Lung (tissue), 12 donors: ENCODE measurements around the gene RASGRF1. TPM values are rescaled to one million over a fixed set of nuclear protein-coding genes. Genes with fewer than 3 reads are reported as not detected.

Experiments
- ATAC-seq: fragments of 200-7000 bp; cut with Tn5 transposase; one replicate; pipeline ENCODE4 v1.9.1; 2020; ENCODE audit warnings: moderate number of reproducible peaks; ENCODE audit not compliant: insufficient read depth, low FRiP score
- DNase-seq, 3 donors: peaks; one replicate each; pipeline ENCODE4 v3.0.0-alpha.2; 2013 to 2017
- H3K27ac ChIP-seq, 2 donors: one replicate each; pipeline ENCODE4 v1.5.1; 2013; ENCODE audit warnings: mild to moderate bottlenecking in 2 of 2, moderate library complexity in 2 of 2, control low read depth in 1 of 2, inconsistent platforms in 1 of 2, low read depth in 1 of 2, low read length in 1 of 2
- H3K27me3 ChIP-seq, 3 donors: one replicate each; pipeline ENCODE4 v1.5.1; 2013; ENCODE audit warnings: low read length in 2 of 3; ENCODE audit not compliant: control insufficient read depth in 3 of 3, insufficient read depth in 3 of 3
- H3K36me3 ChIP-seq, 4 donors: one replicate each; pipeline ENCODE4 v1.5.1; 2013; ENCODE audit warnings: low read length in 4 of 4, mild to moderate bottlenecking in 1 of 4, moderate library complexity in 1 of 4; ENCODE audit not compliant: control insufficient read depth in 4 of 4, insufficient read depth in 4 of 4
- H3K4me1 ChIP-seq, 5 donors: one replicate each; pipeline ENCODE4 v1.5.1; 2013; ENCODE audit warnings: low read length in 5 of 5, mild to moderate bottlenecking in 2 of 5, moderate library complexity in 1 of 5; ENCODE audit not compliant: control insufficient read depth in 5 of 5, insufficient read depth in 5 of 5
- H3K4me3 ChIP-seq: one replicate; pipeline ENCODE4 v1.5.1; 2013; ENCODE audit warnings: mild to moderate bottlenecking, control low read depth, moderate library complexity
- H3K9ac ChIP-seq, 2 donors: one replicate each; pipeline ENCODE4 v1.5.1; 2013; ENCODE audit warnings: low read length in 2 of 2, control low read depth in 1 of 2; ENCODE audit not compliant: insufficient read depth in 1 of 2
- H3K9me3 ChIP-seq, 4 donors: one replicate each; pipeline ENCODE4 v1.5.1; 2013; ENCODE audit warnings: low read length in 3 of 4, mild to moderate bottlenecking in 1 of 4, moderate library complexity in 1 of 4; ENCODE audit not compliant: control insufficient read depth in 4 of 4, insufficient read depth in 3 of 4
- CTCF ChIP-seq: IDR thresholded peaks from 2 replicates; pipeline ENCODE4 v1.5.1; 2012; ENCODE audit warnings: mild to moderate bottlenecking; ENCODE audit errors: control extremely low read depth, extremely low read depth
- WGBS, 2 donors: extraction: QIAGEN DNeasy Blood & Tissue Kit; methylation state at CpG; one replicate each; pipeline ENCODE4 v1.1.7; 2013; 5-methylcytosine and 5-hydroxymethylcytosine counted together
- polyA plus RNA-seq, 2 donors: library from polyadenylated mRNA; stranded (reverse); fragments of 200-250 nt; gene quantifications; one replicate each; pipeline ENCODE4 v1.2.1, GENCODE V29; 2013
- total RNA-seq, 2 donors: library from RNA; depleted of rRNA in 1 of 2; stranded (reverse); fragments of >200 nt in 1 of 2; gene quantifications; one replicate each; pipeline ENCODE4 v1.2.1, GENCODE V29; 2014 to 2021
- donor health status: control.
- donor health status: control.
- donor health status: Bipolar disorder and iron deficiency.
- donor health status: healthy.
- donor health status: DM: yes; HTN: yes; CAD: no.

Gene RASGRF1
- total and polyA plus RNA-seq, 4 donors: 10.9 to 71.2 (median 24.6) TPM

- no peak overlapping the region for H3K4me3 ChIP-seq
- no peak for TF ChIP-seq CTCF
- H3K27me3 ChIP-seq: peaks cover 0 to 4% (median 0%) of the 10 kb centered on the region in 3 donors
- no peaks in the 10 kb centered on the region for H3K4me1 ChIP-seq
- no peak overlapping the region for H3K27ac ChIP-seq
- ATAC-seq (no peak), DNase-seq (peak in 1 of 3 donors; percentile 14)
- H3K9ac ChIP-seq: no peak overlapping the region
- 24 to 41% methylated on average over 6 of the region's 6 CpGs for WGBS, 2 donors
- no peaks in the 10 kb centered on the region for H3K9me3 ChIP-seq
- H3K36me3 ChIP-seq: no peaks in the 10 kb centered on the region
Observed at GRCh38 chr15:79032656-79033055, 57.9 kb downstream of the RASGRF1 start.

DNA sequence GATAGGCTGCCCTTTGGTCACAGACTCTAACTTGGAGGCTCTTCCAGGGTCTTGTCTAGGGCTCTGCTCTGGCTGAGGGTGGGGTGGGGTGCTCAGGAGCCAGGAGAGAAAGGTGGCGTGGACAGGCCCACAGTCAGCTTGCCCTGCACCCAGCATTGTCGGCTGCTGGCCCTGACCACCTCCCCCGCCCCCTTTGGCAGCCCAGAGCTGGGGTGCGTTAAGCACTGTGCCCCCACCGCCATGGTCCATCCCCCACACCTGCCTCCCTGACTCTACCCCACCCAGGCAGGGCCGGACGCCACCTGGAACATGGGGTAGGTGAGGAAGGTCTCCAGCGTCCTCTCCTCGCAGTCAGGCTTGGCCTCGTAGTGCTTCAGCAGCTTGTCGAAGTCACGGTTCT is 58.8 kb downstream of the RASGRF1 start:
- Histone ChIP-seq H3K9me3 (no peaks in the 10 kb centered on the region), H3K36me3 (no peaks in the 10 kb centered on the region), H3K27ac (no peak overlapping the region), H3K27me3 (peaks cover 0 to 4% (median 0%) of the 10 kb centered on the region in 3 donors), H3K4me1 (no peaks in the 10 kb centered on the region), H3K9ac (no peak overlapping the region), H3K4me3 (no peak overlapping the region)
- 93 to 95% methylated on average over 11 to 12 of the region's 12 CpGs for WGBS, 2 donors
- no peak for TF ChIP-seq CTCF
- ATAC-seq: no peak
- DNase-seq: no peak

DNA sequence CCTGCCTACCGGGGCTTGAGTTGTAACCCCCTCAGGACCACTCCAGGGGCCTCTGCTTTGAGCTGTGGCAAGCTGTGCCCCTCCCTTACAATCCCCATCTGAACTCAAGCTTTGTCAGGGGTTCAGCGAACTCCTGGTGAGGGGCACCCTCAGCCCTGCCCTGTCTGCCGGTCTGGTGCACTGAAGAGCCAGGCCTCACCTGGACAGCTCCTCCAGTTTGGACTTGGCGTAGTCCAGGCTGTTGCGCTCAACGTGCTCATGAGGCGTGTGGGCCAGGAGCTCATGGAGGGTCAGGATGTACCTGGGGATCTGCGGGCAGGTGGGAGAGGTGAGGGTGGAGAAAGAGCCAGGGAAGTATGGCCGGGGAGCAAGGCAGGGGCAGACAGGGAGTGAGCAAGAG is 59.4 kb downstream of the RASGRF1 start:
- no peak overlapping the region for H3K4me3 ChIP-seq
- no peaks in the 10 kb centered on the region for H3K9me3 ChIP-seq
- H3K27me3 ChIP-seq: no peaks in the 10 kb centered on the region
- no peak for DNase-seq
- no peaks in the 10 kb centered on the region for H3K4me1 ChIP-seq
- H3K9ac ChIP-seq: no peak overlapping the region
- no peak overlapping the region for H3K27ac ChIP-seq
- TF ChIP-seq CTCF: no peak
- WGBS, 2 donors: 92 to 97% methylated on average over 9 of the region's 9 CpGs
- H3K36me3 ChIP-seq: no peaks in the 10 kb centered on the region
- no peak for ATAC-seq

DNA sequence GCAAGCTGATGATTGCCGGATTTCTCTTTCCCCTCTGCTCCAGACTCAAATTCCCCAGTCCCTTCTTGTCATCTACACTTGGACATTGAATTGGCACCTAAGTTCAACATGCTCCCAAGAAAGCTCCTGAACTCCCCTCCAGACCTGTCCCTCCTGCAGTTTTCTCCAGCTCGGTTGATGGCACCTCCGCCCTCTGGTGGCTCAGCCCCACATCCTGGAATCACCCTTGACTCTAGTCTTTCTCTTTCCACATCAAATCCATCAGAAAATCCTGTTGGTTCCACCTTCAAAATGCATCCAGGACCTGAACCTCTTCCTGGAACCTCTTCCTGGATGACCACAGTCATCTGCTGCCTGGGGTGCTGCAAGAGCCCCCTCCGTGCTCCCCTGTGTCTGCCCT is 60.1 kb downstream of the RASGRF1 start:
- no peak for TF ChIP-seq CTCF
- Histone ChIP-seq H3K4me1 (no peaks in the 10 kb centered on the region), H3K36me3 (no peaks in the 10 kb centered on the region), H3K4me3 (no peak overlapping the region), H3K9ac (no peak overlapping the region), H3K27me3 (no peaks in the 10 kb centered on the region), H3K27ac (no peak overlapping the region), H3K9me3 (no peaks in the 10 kb centered on the region)
- ATAC-seq (no peak), DNase-seq (no peak)
- WGBS, 2 donors: 83 to 93% methylated on average over 4 of the region's 4 CpGs
